Measurements from ENCODE around the gene PGS1.

The PGS1 gene

GRCh38 chr17:78346605-78347250, 31.7 kb upstream of the PGS1 start:
- DNase-seq (ENCODE audit: low spot score) = no peak

GRCh38 chr17:78347453-78347852, 31.0 kb upstream of the PGS1 start:
- DNase-seq (ENCODE audit: low spot score) = no peak

GRCh38 chr17:78348055-78348770, 30.2 kb upstream of the PGS1 start:
- DNase-seq (ENCODE audit: low spot score) = no peak

- DNase-seq (ENCODE audit: low spot score) = no peak
These were observed 28.4 kb upstream of the PGS1 start for GRCh38 chr17:78349891-78350642.

- DNase-seq (ENCODE audit: low spot score) = peak; percentile 94
These were observed 26.9 kb upstream of the PGS1 start for GRCh38 chr17:78351449-78352006.

GRCh38 chr17:78353834-78354233, 24.6 kb upstream of the PGS1 start:
- no peak for DNase-seq (ENCODE audit: low spot score)

GRCh38 chr17:78355045-78355641, 23.3 kb upstream of the PGS1 start:
- DNase-seq (ENCODE audit: low spot score) = no peak

- DNase-seq (ENCODE audit: low spot score) = no peak
These were observed 22.7 kb upstream of the PGS1 start for GRCh38 chr17:78355701-78356100.

- peak; percentile 68 for DNase-seq (ENCODE audit: low spot score)
These were observed 22.2 kb upstream of the PGS1 start for GRCh38 chr17:78356101-78356713.

- peak; percentile 56 for DNase-seq (ENCODE audit: low spot score)
These were observed 21.3 kb upstream of the PGS1 start for GRCh38 chr17:78357177-78357586.

- no peak for DNase-seq (ENCODE audit: low spot score)
These were observed 20.5 kb upstream of the PGS1 start for GRCh38 chr17:78357672-78358537.

GRCh38 chr17:78358538-78359320, 19.7 kb upstream of the PGS1 start:
- no peak for DNase-seq (ENCODE audit: low spot score)

- no peak for DNase-seq (ENCODE audit: low spot score)
These were observed 19.0 kb upstream of the PGS1 start for GRCh38 chr17:78359321-78359996.

GRCh38 chr17:78359997-78360370, 18.5 kb upstream of the PGS1 start, which contains the start of gene SOCS3:
SOCS3 (minus strand) TSS chr17:78360077; CDS start chr17:78359095, 982 bp downstream.
- DNase-seq (ENCODE audit: low spot score) = peak; percentile 87

- peak; percentile 78 for DNase-seq (ENCODE audit: low spot score)
These were observed 17.9 kb upstream of the PGS1 start for GRCh38 chr17:78360371-78361224.

GRCh38 chr17:78361225-78361701, 17.2 kb upstream of the PGS1 start:
- no peak for DNase-seq (ENCODE audit: low spot score)

- no peak for DNase-seq (ENCODE audit: low spot score)
These were observed 16.2 kb upstream of the PGS1 start for GRCh38 chr17:78362232-78362631.

- no peak for DNase-seq (ENCODE audit: low spot score)
These were observed 15.8 kb upstream of the PGS1 start for GRCh38 chr17:78362671-78363070.

All from putamen (tissue), 1 donor.